SK-N-SH (cell line): ENCODE measurements around the gene SH3TC1.

Experiments used
- CHD2 ChIP-seq: fragments of 150-350 bp; IDR thresholded peaks from 2 replicates; pipeline ENCODE4 v1.6.1; 2018; ENCODE audit warnings: low read length; ENCODE audit not compliant: partially characterized antibody
- CTCF ChIP-seq: fragments of 200-600 bp; sonication (generic); IDR thresholded peaks from 2 replicates; pipeline ENCODE4 v1.6.1; 2017; ENCODE audit warnings: antibody characterized with exemption, mild to moderate bottlenecking, moderate library complexity
- EP300 ChIP-seq, 2 experiments: IDR thresholded peaks; 2 replicates each; pipeline versions ENCODE4 v1.4.0 to v1.6.1; 2012; ENCODE audit warnings: borderline replicate concordance in 1 of 2, low read depth in 1 of 2, low read length in 1 of 2
- EZH2phosphoT487 ChIP-seq: fragments of 200-600 bp; sonication (generic); IDR thresholded peaks from 2 replicates; pipeline ENCODE4 v1.6.1; 2017; ENCODE audit warnings: low read depth, mixed run types, mild to moderate bottlenecking, antibody characterized with exemption, moderate library complexity, borderline replicate concordance
- MAX ChIP-seq: IDR thresholded peaks from 2 replicates; pipeline ENCODE4 v1.4.0; 2012; ENCODE audit warnings: low read depth
- NFIC ChIP-seq: IDR thresholded peaks from 2 replicates; pipeline ENCODE4 v1.4.0; 2012; ENCODE audit warnings: borderline replicate concordance
- POLR2AphosphoS5 ChIP-seq: IDR thresholded peaks from 2 replicates; pipeline ENCODE4 v1.6.1; 2012; ENCODE audit warnings: low read depth, low read length
- RCOR1 ChIP-seq: fragments of 150-350 bp; IDR thresholded peaks from 2 replicates; pipeline ENCODE4 v1.6.1; 2017; ENCODE audit warnings: antibody characterized with exemption, low read length
- REST ChIP-seq: IDR thresholded peaks from 2 replicates; pipeline ENCODE4 v1.6.1; 2012; ENCODE audit warnings: mild to moderate bottlenecking, low read depth, low read length, moderate library complexity
- RFX5 ChIP-seq: IDR thresholded peaks from 2 replicates; pipeline ENCODE4 v1.6.1; 2012; ENCODE audit warnings: mild to moderate bottlenecking, improper control_type of control experiment, low read length
- TAF1 ChIP-seq: IDR thresholded peaks from 2 replicates; pipeline ENCODE4 v1.6.1; 2012; ENCODE audit warnings: low read depth, mild to moderate bottlenecking, low read length, moderate library complexity, borderline replicate concordance
- ZBTB33 ChIP-seq: IDR thresholded peaks from 2 replicates; pipeline ENCODE4 v1.4.0; 2012; ENCODE audit warnings: low read depth, borderline replicate concordance

- TF ChIP-seq EZH2phosphoT487, result no peak
- TF ChIP-seq RCOR1, result no peak
- TF ChIP-seq CTCF, result no peak
- no peak for TF ChIP-seq NFIC
- no peak for TF ChIP-seq ZBTB33
- TF ChIP-seq EP300 (IDR thresholded peaks at IDR 0.05; ENCODE audit: borderline replicate concordance in 1 of 2, low read depth in 1 of 2, low read length in 1 of 2), result no peak
- no peak for TF ChIP-seq POLR2AphosphoS5
- no peak for TF ChIP-seq REST
- no peak for TF ChIP-seq MAX
- TF ChIP-seq CHD2, result no peak
- TF ChIP-seq TAF1, result no peak
- no peak for TF ChIP-seq RFX5
Observed at GRCh38 chr4:8170341-8170740, 28.7 kb upstream of the SH3TC1 start.
